ENCODE data around the gene TCF7L1. TPM values are rescaled to one million over a fixed set of nuclear protein-coding genes. Genes with fewer than 3 reads are reported as not detected.

The TCF7L1 gene
- polyA plus RNA-seq, 1 donor from 2014 or later = not detected

DNA sequence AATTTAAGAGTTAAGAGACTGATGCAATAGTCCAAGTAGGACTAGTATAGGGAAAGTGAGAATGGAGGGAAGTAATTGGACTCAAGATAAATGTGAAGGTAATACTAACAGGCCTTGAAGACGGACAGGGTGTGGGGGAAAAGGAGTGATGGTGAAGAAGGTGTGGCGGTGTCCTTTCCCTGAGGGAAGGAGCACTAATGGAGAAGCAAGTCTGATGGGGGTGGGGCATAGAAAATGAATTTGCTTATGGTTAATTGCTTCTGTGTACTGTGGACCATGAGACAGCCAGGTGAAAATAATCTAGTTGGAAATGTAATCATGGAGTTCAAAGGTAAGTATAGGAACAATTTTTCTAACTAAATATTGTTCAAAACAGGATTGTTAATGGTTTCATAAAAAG, 201.7 kb downstream of the TCF7L1 start:
- H3K9ac ChIP-seq (ENCODE audit: low read length) = no peak overlapping the region
- no peaks in the 10 kb centered on the region for H3K9me2 ChIP-seq (ENCODE audit: insufficient read depth, low read length)
- no peaks in the 10 kb centered on the region for H4K20me1 ChIP-seq (ENCODE audit: insufficient read depth)
- no peak overlapping the region for H3K27ac ChIP-seq (ENCODE audit: low read length)
- no peak overlapping the region for H2AFZ ChIP-seq (ENCODE audit: low read depth, low read length)
- no peaks in the 10 kb centered on the region for H3K27me3 ChIP-seq (ENCODE audit: insufficient read depth, low read depth, low read length)
- no peaks in the 10 kb centered on the region for H3K36me3 ChIP-seq (ENCODE audit: insufficient read depth, low read length)
- H3K4me3 ChIP-seq (ENCODE audit: low read length) = no peak overlapping the region
- no peak overlapping the region for H3K4me2 ChIP-seq (ENCODE audit: low read length)
- no peaks in the 10 kb centered on the region for H3F3A ChIP-seq (ENCODE audit: insufficient read depth, low read length, poor library complexity, severe bottlenecking)
- no peaks in the 10 kb centered on the region for H3K79me2 ChIP-seq (replicated peaks; ENCODE audit: insufficient read depth, low read length)
- no peaks in the 10 kb centered on the region for H3K9me3 ChIP-seq (ENCODE audit: low read length)
- TF ChIP-seq RAD21 (conservative IDR thresholded peaks at IDR 0.05) (no peak), SMC3 (conservative IDR thresholded peaks at IDR 0.05; ENCODE audit: poor library complexity) (no peak), TAF1 (IDR thresholded peaks at IDR 0.05; ENCODE audit: low read depth) (no peak), EP300 (conservative IDR thresholded peaks at IDR 0.05; ENCODE audit: poor library complexity, severe bottlenecking) (no peak), EZH2 (IDR thresholded peaks at IDR 0.05; ENCODE audit: borderline replicate concordance, insufficient read depth, low read length, poor library complexity, severe bottlenecking) (no peak), MXI1 (conservative IDR thresholded peaks at IDR 0.05; ENCODE audit: poor library complexity, severe bottlenecking) (no peak), POLR2AphosphoS5 (IDR thresholded peaks at IDR 0.05) (no peak)
- TF ChIP-seq, protein P1, sequence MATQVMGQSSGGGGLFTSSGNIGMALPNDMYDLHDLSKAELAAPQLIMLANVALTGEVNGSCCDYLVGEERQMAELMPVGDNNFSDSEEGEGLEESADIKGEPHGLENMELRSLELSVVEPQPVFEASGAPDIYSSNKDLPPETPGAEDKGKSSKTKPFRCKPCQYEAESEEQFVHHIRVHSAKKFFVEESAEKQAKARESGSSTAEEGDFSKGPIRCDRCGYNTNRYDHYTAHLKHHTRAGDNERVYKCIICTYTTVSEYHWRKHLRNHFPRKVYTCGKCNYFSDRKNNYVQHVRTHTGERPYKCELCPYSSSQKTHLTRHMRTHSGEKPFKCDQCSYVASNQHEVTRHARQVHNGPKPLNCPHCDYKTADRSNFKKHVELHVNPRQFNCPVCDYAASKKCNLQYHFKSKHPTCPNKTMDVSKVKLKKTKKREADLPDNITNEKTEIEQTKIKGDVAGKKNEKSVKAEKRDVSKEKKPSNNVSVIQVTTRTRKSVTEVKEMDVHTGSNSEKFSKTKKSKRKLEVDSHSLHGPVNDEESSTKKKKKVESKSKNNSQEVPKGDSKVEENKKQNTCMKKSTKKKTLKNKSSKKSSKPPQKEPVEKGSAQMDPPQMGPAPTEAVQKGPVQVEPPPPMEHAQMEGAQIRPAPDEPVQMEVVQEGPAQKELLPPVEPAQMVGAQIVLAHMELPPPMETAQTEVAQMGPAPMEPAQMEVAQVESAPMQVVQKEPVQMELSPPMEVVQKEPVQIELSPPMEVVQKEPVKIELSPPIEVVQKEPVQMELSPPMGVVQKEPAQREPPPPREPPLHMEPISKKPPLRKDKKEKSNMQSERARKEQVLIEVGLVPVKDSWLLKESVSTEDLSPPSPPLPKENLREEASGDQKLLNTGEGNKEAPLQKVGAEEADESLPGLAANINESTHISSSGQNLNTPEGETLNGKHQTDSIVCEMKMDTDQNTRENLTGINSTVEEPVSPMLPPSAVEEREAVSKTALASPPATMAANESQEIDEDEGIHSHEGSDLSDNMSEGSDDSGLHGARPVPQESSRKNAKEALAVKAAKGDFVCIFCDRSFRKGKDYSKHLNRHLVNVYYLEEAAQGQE (IDR thresholded peaks at IDR 0.05; ENCODE audit: borderline replicate concordance) = no peak
- TF ChIP-seq, protein P2, sequence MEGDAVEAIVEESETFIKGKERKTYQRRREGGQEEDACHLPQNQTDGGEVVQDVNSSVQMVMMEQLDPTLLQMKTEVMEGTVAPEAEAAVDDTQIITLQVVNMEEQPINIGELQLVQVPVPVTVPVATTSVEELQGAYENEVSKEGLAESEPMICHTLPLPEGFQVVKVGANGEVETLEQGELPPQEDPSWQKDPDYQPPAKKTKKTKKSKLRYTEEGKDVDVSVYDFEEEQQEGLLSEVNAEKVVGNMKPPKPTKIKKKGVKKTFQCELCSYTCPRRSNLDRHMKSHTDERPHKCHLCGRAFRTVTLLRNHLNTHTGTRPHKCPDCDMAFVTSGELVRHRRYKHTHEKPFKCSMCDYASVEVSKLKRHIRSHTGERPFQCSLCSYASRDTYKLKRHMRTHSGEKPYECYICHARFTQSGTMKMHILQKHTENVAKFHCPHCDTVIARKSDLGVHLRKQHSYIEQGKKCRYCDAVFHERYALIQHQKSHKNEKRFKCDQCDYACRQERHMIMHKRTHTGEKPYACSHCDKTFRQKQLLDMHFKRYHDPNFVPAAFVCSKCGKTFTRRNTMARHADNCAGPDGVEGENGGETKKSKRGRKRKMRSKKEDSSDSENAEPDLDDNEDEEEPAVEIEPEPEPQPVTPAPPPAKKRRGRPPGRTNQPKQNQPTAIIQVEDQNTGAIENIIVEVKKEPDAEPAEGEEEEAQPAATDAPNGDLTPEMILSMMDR (IDR thresholded peaks at IDR 0.05; ENCODE audit: poor library complexity, severe bottlenecking) = no peak

DNA sequence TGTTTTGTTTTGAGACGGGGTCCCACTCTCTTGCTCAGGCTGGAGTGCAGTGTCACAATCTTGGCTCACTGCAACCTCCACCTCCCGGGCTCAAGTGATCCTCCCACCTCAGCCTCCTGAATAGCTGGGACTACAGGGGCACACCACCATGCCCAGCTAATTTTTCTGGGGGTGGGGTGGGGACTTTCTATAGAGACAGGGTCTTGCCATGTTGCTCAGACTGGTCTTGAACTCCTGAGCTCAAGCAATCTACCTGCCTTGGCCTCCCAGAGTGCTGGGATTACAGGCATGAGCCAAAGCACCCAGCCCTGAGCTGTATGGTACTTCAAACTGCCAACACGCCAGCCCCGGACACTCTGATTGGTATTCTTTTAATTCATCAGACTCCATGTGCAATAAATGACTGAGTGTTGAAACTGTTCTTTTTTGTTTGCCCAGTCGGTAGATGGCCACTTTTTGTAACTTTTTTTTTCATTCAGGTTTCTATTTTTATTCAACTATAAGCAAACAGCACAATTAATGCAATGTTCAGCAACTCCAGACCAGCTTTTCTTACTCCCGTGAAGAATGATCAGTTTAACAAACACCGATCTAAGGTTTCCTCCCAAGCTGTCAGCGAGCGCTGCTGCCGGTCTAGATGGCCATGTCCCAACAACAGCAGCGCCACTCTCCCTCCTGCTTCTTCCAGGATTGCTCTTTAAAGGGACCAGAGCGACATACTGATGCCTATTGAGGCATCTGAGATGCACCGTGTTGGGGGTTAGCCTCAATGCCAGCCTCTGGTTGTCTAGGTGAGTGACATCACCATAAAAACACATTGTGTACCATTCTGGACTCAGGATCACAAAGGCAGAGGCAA, 207.1 kb downstream of the TCF7L1 start:
- TF ChIP-seq POLR2AphosphoS5 (IDR thresholded peaks at IDR 0.05) (no peak), EP300 (conservative IDR thresholded peaks at IDR 0.05; ENCODE audit: poor library complexity, severe bottlenecking) (no peak), RAD21 (conservative IDR thresholded peaks at IDR 0.05) (no peak), MXI1 (conservative IDR thresholded peaks at IDR 0.05; ENCODE audit: poor library complexity, severe bottlenecking) (no peak), EZH2 (IDR thresholded peaks at IDR 0.05; ENCODE audit: borderline replicate concordance, insufficient read depth, low read length, poor library complexity, severe bottlenecking) (no peak), SMC3 (conservative IDR thresholded peaks at IDR 0.05; ENCODE audit: poor library complexity) (no peak), TAF1 (IDR thresholded peaks at IDR 0.05; ENCODE audit: low read depth) (no peak)
- TF ChIP-seq, protein P2 (IDR thresholded peaks at IDR 0.05; ENCODE audit: poor library complexity, severe bottlenecking) = no peak
- TF ChIP-seq, protein P1 (IDR thresholded peaks at IDR 0.05; ENCODE audit: borderline replicate concordance) = no peak

More for the DNA sequence above, 207.1 kb downstream of the TCF7L1 start:
- Histone ChIP-seq H4K20me1 (ENCODE audit: insufficient read depth) (no peaks in the 10 kb centered on the region), H3K36me3 (ENCODE audit: insufficient read depth, low read length) (no peaks in the 10 kb centered on the region), H3K27me3 (ENCODE audit: insufficient read depth, low read depth, low read length) (no peaks in the 10 kb centered on the region), H3K9me2 (ENCODE audit: insufficient read depth, low read length) (no peaks in the 10 kb centered on the region), H3F3A (ENCODE audit: insufficient read depth, low read length, poor library complexity, severe bottlenecking) (no peaks in the 10 kb centered on the region), H3K79me2 (replicated peaks; ENCODE audit: insufficient read depth, low read length) (no peaks in the 10 kb centered on the region), H3K9me3 (ENCODE audit: low read length) (no peaks in the 10 kb centered on the region), H3K9ac (ENCODE audit: low read length) (no peak overlapping the region), H2AFZ (ENCODE audit: low read depth, low read length) (no peak overlapping the region), H3K4me2 (ENCODE audit: low read length) (no peak overlapping the region), H3K4me3 (ENCODE audit: low read length) (no peak overlapping the region), H3K27ac (ENCODE audit: low read length) (no peak overlapping the region)
